Measurements from ENCODE around the gene RPS19BP1. TPM values are rescaled to one million over a fixed set of nuclear protein-coding genes. Genes with fewer than 3 reads are reported as not detected.

The RPS19BP1 gene
- total RNA-seq, 1 experiment from 2014 or later: 97.2 TPM

GRCh38 chr22:39502109-39502788 lies 30.3 kb downstream of the RPS19BP1 start, which contains the start of gene MIEF1:
MIEF1 (plus strand) TSS chr22:39502290; CDS start chr22:39511295, 9,005 bp downstream.
- TF ChIP-seq CTCF (conservative IDR thresholded peaks at IDR 0.05; ENCODE audit: low read depth, low read length) (peak; percentile 28; the same call in 1 of the 2 replicates), EZH2 (IDR thresholded peaks at IDR 0.05; ENCODE audit: borderline replicate concordance, low read depth, low read length, poor library complexity, severe bottlenecking) (no peak)
- Histone ChIP-seq H3K36me3 (ENCODE audit: insufficient read depth, low read length, poor library complexity, severe bottlenecking) (peaks cover 32% of the 10 kb centered on the region), H3K4me3 (ENCODE audit: low read depth, low read length, poor library complexity, severe bottlenecking) (peak within 1 kb of the TSS; percentile 82), H3K27ac (ENCODE audit: low read depth, low read length, poor library complexity, severe bottlenecking) (peak within 1 kb of the TSS; percentile 69), H3K4me1 (ENCODE audit: insufficient read depth, low read length, poor library complexity, severe bottlenecking) (peaks cover 27% of the 10 kb centered on the region), H3K9me3 (ENCODE audit: low read depth, low read length, poor library complexity, severe bottlenecking) (no peaks in the 10 kb centered on the region), H3K27me3 (replicated peaks; ENCODE audit: insufficient read depth, low read depth, low read length, poor library complexity) (no peaks in the 10 kb centered on the region)
- DNase-seq (ENCODE audit: low spot score): peak; percentile 95
- CTCF ChIA-PET: interaction anchor here (0.6 to 1.0 kb wide), 5 partner anchors 8 to 103 kb away, joined by 3 to 5 read pairs (median 4); partner anchors contain the start of gene TAB1
- POLR2A ChIA-PET (ENCODE audit: low non-redundant PET): interaction anchor here (0.6 to 1.0 kb wide), 2 partner anchors 21 to 30 kb away, joined by 3 to 5 read pairs; no protein-coding TSS in a partner anchor
- no TSS peak for BruUV-seq (replicated peaks)
- intact Hi-C loops (cut with micrococcal nuclease; ENCODE audit: unreplicated experiment): loop anchor here (1.0 kb wide), 1 partner anchor 18 kb away; the partner anchor contains the start of gene ATF4

GRCh38 chr22:39501644-39502108 lies 30.9 kb downstream of the RPS19BP1 start:
- DNase-seq (ENCODE audit: low spot score): no peak
- intact Hi-C loops (cut with micrococcal nuclease; ENCODE audit: unreplicated experiment): loop anchor here (1.0 kb wide), 1 partner anchor 19 kb away; the partner anchor contains the start of gene ATF4
- H3K4me3 ChIP-seq (ENCODE audit: low read depth, low read length, poor library complexity, severe bottlenecking): peak overlapping the region; percentile 82
- peaks cover 29% of the 10 kb centered on the region for H3K36me3 ChIP-seq (ENCODE audit: insufficient read depth, low read length, poor library complexity, severe bottlenecking)
- no peaks in the 10 kb centered on the region for H3K27me3 ChIP-seq (replicated peaks; ENCODE audit: insufficient read depth, low read depth, low read length, poor library complexity)
- no TSS peak for BruUV-seq (replicated peaks)
- no peaks in the 10 kb centered on the region for H3K9me3 ChIP-seq (ENCODE audit: low read depth, low read length, poor library complexity, severe bottlenecking)
- TF ChIP-seq CTCF (conservative IDR thresholded peaks at IDR 0.05; ENCODE audit: low read depth, low read length) (no peak), EZH2 (IDR thresholded peaks at IDR 0.05; ENCODE audit: borderline replicate concordance, low read depth, low read length, poor library complexity, severe bottlenecking) (no peak)
- ChIA-PET POLR2A (ENCODE audit: low non-redundant PET) (interaction anchor here (1.0 kb wide), 1 partner anchor 21 kb away, joined by 5 read pairs; no protein-coding TSS in a partner anchor), CTCF (interaction anchor here (0.7 to 1.0 kb wide), 4 partner anchors 13 to 102 kb away, joined by 3 to 5 read pairs (median 4); partner anchors contain the start of gene TAB1)
- peak overlapping the region; percentile 69 for H3K27ac ChIP-seq (ENCODE audit: low read depth, low read length, poor library complexity, severe bottlenecking)
- peaks cover 27% of the 10 kb centered on the region for H3K4me1 ChIP-seq (ENCODE audit: insufficient read depth, low read length, poor library complexity, severe bottlenecking)

- Histone ChIP-seq H3K27ac (ENCODE audit: low read depth, low read length, poor library complexity, severe bottlenecking) (no peak overlapping the region), H3K36me3 (ENCODE audit: insufficient read depth, low read length, poor library complexity, severe bottlenecking) (peaks cover 13% of the 10 kb centered on the region), H3K4me3 (ENCODE audit: low read depth, low read length, poor library complexity, severe bottlenecking) (no peak overlapping the region), H3K4me1 (ENCODE audit: insufficient read depth, low read length, poor library complexity, severe bottlenecking) (peaks cover 27% of the 10 kb centered on the region), H3K27me3 (replicated peaks; ENCODE audit: insufficient read depth, low read depth, low read length, poor library complexity) (no peaks in the 10 kb centered on the region), H3K9me3 (ENCODE audit: low read depth, low read length, poor library complexity, severe bottlenecking) (no peaks in the 10 kb centered on the region)
- no TSS peak for BruUV-seq (replicated peaks)
- ChIA-PET CTCF (no interaction called here), POLR2A (ENCODE audit: low non-redundant PET) (no interaction called here)
- intact Hi-C loops (cut with micrococcal nuclease; ENCODE audit: unreplicated experiment): no loop called here
- DNase-seq (ENCODE audit: low spot score): no peak
- TF ChIP-seq CTCF (conservative IDR thresholded peaks at IDR 0.05; ENCODE audit: low read depth, low read length) (no peak), EZH2 (IDR thresholded peaks at IDR 0.05; ENCODE audit: borderline replicate concordance, low read depth, low read length, poor library complexity, severe bottlenecking) (no peak)
Measured at GRCh38 chr22:39500101-39500500, 32.4 kb downstream of the RPS19BP1 start.
